ENCODE data around the gene PEMT.

The PEMT gene

GRCh38 chr17:17569691-17570090 lies 21.8 kb downstream of the PEMT start:
- Histone ChIP-seq H3K9ac (ENCODE audit: low read length) (no peak overlapping the region), H3K4ac (ENCODE audit: low read depth, low read length) (no peak overlapping the region), H3K27me3 (ENCODE audit: insufficient read depth, low read length) (no peaks in the 10 kb centered on the region), H4K91ac (ENCODE audit: low read depth, low read length) (no peak overlapping the region), H2AK5ac (ENCODE audit: low read length) (no peak overlapping the region), H3K9me3 (ENCODE audit: insufficient read depth, low read depth, low read length) (peaks cover 3% of the 10 kb centered on the region), H4K12ac (ENCODE audit: low read depth, low read length) (no peak overlapping the region), H2BK120ac (ENCODE audit: insufficient read depth, low read length, poor library complexity) (no peak overlapping the region), H3K23ac (ENCODE audit: low read length) (no peak overlapping the region), H3K79me2 (ENCODE audit: control insufficient read depth, insufficient read depth, low read length, poor library complexity) (no peaks in the 10 kb centered on the region), H3K79me1 (ENCODE audit: low read length) (peaks cover under 1% of the 10 kb centered on the region), H3K27ac (ENCODE audit: low read depth, low read length) (no peak overlapping the region), H3K4me3 (ENCODE audit: low read depth, low read length) (no peak overlapping the region), H3K14ac (ENCODE audit: low read length) (no peak overlapping the region), H3K36me3 (ENCODE audit: control insufficient read depth in 1 of 2, insufficient read depth in 2 of 2, low read length in 2 of 2) (no peaks in the 10 kb centered on the region), H2AFZ (ENCODE audit: insufficient read depth, low read length, poor library complexity) (no peak overlapping the region), H3K18ac (ENCODE audit: low read length) (no peak overlapping the region), H3K4me1 (ENCODE audit: control insufficient read depth in 1 of 2, insufficient read depth in 2 of 2, low read length in 2 of 2) (peaks cover 0 to 2% of the 10 kb centered on the region in 2 experiments), H2BK5ac (ENCODE audit: low read depth, low read length, poor library complexity) (no peak overlapping the region), H4K8ac (ENCODE audit: low read depth, low read length) (no peak overlapping the region), H2BK12ac (ENCODE audit: low read length) (no peak overlapping the region), H3K4me2 (ENCODE audit: low read length) (no peak overlapping the region)
- DNase-seq, result no peak
- no CpG with 5 or more reads among the region's 4 CpGs for WGBS (ENCODE audit: extremely low coverage, insufficient coverage, insufficient read length)

GRCh38 chr17:17568772-17569195 lies 22.7 kb downstream of the PEMT start:
- H4K91ac ChIP-seq (ENCODE audit: low read depth, low read length), result no peak overlapping the region
- no peak overlapping the region for H4K12ac ChIP-seq (ENCODE audit: low read depth, low read length)
- H3K36me3 ChIP-seq (ENCODE audit: control insufficient read depth in 1 of 2, insufficient read depth in 2 of 2, low read length in 2 of 2), result no peaks in the 10 kb centered on the region
- no peaks in the 10 kb centered on the region for H3K79me2 ChIP-seq (ENCODE audit: control insufficient read depth, insufficient read depth, low read length, poor library complexity)
- H3K27ac ChIP-seq (ENCODE audit: low read depth, low read length), result no peak overlapping the region
- no peak overlapping the region for H3K9ac ChIP-seq (ENCODE audit: low read length)
- H3K4me3 ChIP-seq (ENCODE audit: low read depth, low read length), result no peak overlapping the region
- no peak overlapping the region for H4K8ac ChIP-seq (ENCODE audit: low read depth, low read length)
- no peak overlapping the region for H2BK120ac ChIP-seq (ENCODE audit: insufficient read depth, low read length, poor library complexity)
- H3K23ac ChIP-seq (ENCODE audit: low read length), result no peak overlapping the region
- no peaks in the 10 kb centered on the region for H3K27me3 ChIP-seq (ENCODE audit: insufficient read depth, low read length)
- H3K14ac ChIP-seq (ENCODE audit: low read length), result no peak overlapping the region
- peak; percentile 46 to 67 for DNase-seq
- H2BK12ac ChIP-seq (ENCODE audit: low read length), result no peak overlapping the region
- no peaks in the 10 kb centered on the region for H3K4me1 ChIP-seq (ENCODE audit: control insufficient read depth in 1 of 2, insufficient read depth in 2 of 2, low read length in 2 of 2)
- H3K9me3 ChIP-seq (ENCODE audit: insufficient read depth, low read depth, low read length), result peaks cover 3% of the 10 kb centered on the region
- WGBS (ENCODE audit: extremely low coverage, insufficient coverage, insufficient read length), result no CpG with 5 or more reads among the region's 6 CpGs
- no peak overlapping the region for H3K4me2 ChIP-seq (ENCODE audit: low read length)
- no peak overlapping the region for H2BK5ac ChIP-seq (ENCODE audit: low read depth, low read length, poor library complexity)
- no peak overlapping the region for H3K4ac ChIP-seq (ENCODE audit: low read depth, low read length)
- H3K18ac ChIP-seq (ENCODE audit: low read length), result no peak overlapping the region
- H2AK5ac ChIP-seq (ENCODE audit: low read length), result no peak overlapping the region
- no peaks in the 10 kb centered on the region for H3K79me1 ChIP-seq (ENCODE audit: low read length)
- no peak overlapping the region for H2AFZ ChIP-seq (ENCODE audit: insufficient read depth, low read length, poor library complexity)

- Histone ChIP-seq H3K9me3 (ENCODE audit: insufficient read depth, low read depth, low read length) (peaks cover 3% of the 10 kb centered on the region), H2AK5ac (ENCODE audit: low read length) (no peak overlapping the region), H3K4me2 (ENCODE audit: low read length) (no peak overlapping the region), H3K79me2 (ENCODE audit: control insufficient read depth, insufficient read depth, low read length, poor library complexity) (no peaks in the 10 kb centered on the region), H3K79me1 (ENCODE audit: low read length) (no peaks in the 10 kb centered on the region), H4K8ac (ENCODE audit: low read depth, low read length) (no peak overlapping the region), H3K4ac (ENCODE audit: low read depth, low read length) (no peak overlapping the region), H3K9ac (ENCODE audit: low read length) (no peak overlapping the region), H2AFZ (ENCODE audit: insufficient read depth, low read length, poor library complexity) (no peak overlapping the region), H2BK120ac (ENCODE audit: insufficient read depth, low read length, poor library complexity) (no peak overlapping the region), H2BK5ac (ENCODE audit: low read depth, low read length, poor library complexity) (no peak overlapping the region), H3K27ac (ENCODE audit: low read depth, low read length) (no peak overlapping the region), H2BK12ac (ENCODE audit: low read length) (no peak overlapping the region), H3K27me3 (ENCODE audit: insufficient read depth, low read length) (no peaks in the 10 kb centered on the region), H3K36me3 (ENCODE audit: control insufficient read depth in 1 of 2, insufficient read depth in 2 of 2, low read length in 2 of 2) (no peaks in the 10 kb centered on the region), H3K18ac (ENCODE audit: low read length) (no peak overlapping the region), H4K91ac (ENCODE audit: low read depth, low read length) (no peak overlapping the region), H3K4me3 (ENCODE audit: low read depth, low read length) (no peak overlapping the region), H4K12ac (ENCODE audit: low read depth, low read length) (no peak overlapping the region), H3K23ac (ENCODE audit: low read length) (no peak overlapping the region), H3K14ac (ENCODE audit: low read length) (no peak overlapping the region), H3K4me1 (ENCODE audit: control insufficient read depth in 1 of 2, insufficient read depth in 2 of 2, low read length in 2 of 2) (no peaks in the 10 kb centered on the region)
- no CpG with 5 or more reads among the region's 7 CpGs for WGBS (ENCODE audit: extremely low coverage, insufficient coverage, insufficient read length)
- no peak for DNase-seq
Measured at GRCh38 chr17:17567631-17568030, 23.9 kb downstream of the PEMT start.

- Histone ChIP-seq H2BK120ac (ENCODE audit: insufficient read depth, low read length, poor library complexity) (no peak overlapping the region), H3K79me1 (ENCODE audit: low read length) (no peaks in the 10 kb centered on the region), H3K4me1 (ENCODE audit: control insufficient read depth in 1 of 2, insufficient read depth in 2 of 2, low read length in 2 of 2) (no peaks in the 10 kb centered on the region), H3K79me2 (ENCODE audit: control insufficient read depth, insufficient read depth, low read length, poor library complexity) (no peaks in the 10 kb centered on the region), H3K9me3 (ENCODE audit: insufficient read depth, low read depth, low read length) (peaks cover 3% of the 10 kb centered on the region), H2BK12ac (ENCODE audit: low read length) (no peak overlapping the region), H2AK5ac (ENCODE audit: low read length) (no peak overlapping the region), H3K27ac (ENCODE audit: low read depth, low read length) (no peak overlapping the region), H3K18ac (ENCODE audit: low read length) (no peak overlapping the region), H4K12ac (ENCODE audit: low read depth, low read length) (no peak overlapping the region), H3K4ac (ENCODE audit: low read depth, low read length) (no peak overlapping the region), H3K9ac (ENCODE audit: low read length) (no peak overlapping the region), H4K8ac (ENCODE audit: low read depth, low read length) (no peak overlapping the region), H3K14ac (ENCODE audit: low read length) (no peak overlapping the region), H3K36me3 (ENCODE audit: control insufficient read depth in 1 of 2, insufficient read depth in 2 of 2, low read length in 2 of 2) (no peaks in the 10 kb centered on the region), H4K91ac (ENCODE audit: low read depth, low read length) (no peak overlapping the region), H2BK5ac (ENCODE audit: low read depth, low read length, poor library complexity) (no peak overlapping the region), H3K4me2 (ENCODE audit: low read length) (no peak overlapping the region), H3K23ac (ENCODE audit: low read length) (no peak overlapping the region), H3K27me3 (ENCODE audit: insufficient read depth, low read length) (no peaks in the 10 kb centered on the region), H3K4me3 (ENCODE audit: low read depth, low read length) (no peak overlapping the region), H2AFZ (ENCODE audit: insufficient read depth, low read length, poor library complexity) (no peak overlapping the region)
- WGBS (ENCODE audit: extremely low coverage, insufficient coverage, insufficient read length), result no CpG with 5 or more reads among the region's 11 CpGs
- DNase-seq, result no peak
Measured at GRCh38 chr17:17566896-17567513, 24.5 kb downstream of the PEMT start.
